ENCODE data around the gene SPTB. TPM values are rescaled to one million over a fixed set of nuclear protein-coding genes. Genes with fewer than 3 reads are reported as not detected.

Gene SPTB
- total RNA-seq, 1 donor from 2014 or later: 16.7 TPM

- no peak for DNase-seq (ENCODE audit: low spot score in 2 of 2)
- FAIRE-seq: no peak
Measured at GRCh38 chr14:64758025-64758521, 121.6 kb downstream of the SPTB start.

- DNase-seq (ENCODE audit: low spot score in 2 of 2): no peak
- no peak for FAIRE-seq
Measured at GRCh38 chr14:64757601-64758000, 122.1 kb downstream of the SPTB start.

GRCh38 chr14:64756712-64757111 is 123.0 kb downstream of the SPTB start:
- DNase-seq (ENCODE audit: low spot score in 2 of 2) (no peak), FAIRE-seq (no peak)

- DNase-seq (ENCODE audit: low spot score in 2 of 2): no peak
- FAIRE-seq: no peak
Measured at GRCh38 chr14:64755781-64756221, 123.9 kb downstream of the SPTB start.

- no peak for DNase-seq (ENCODE audit: low spot score in 2 of 2)
- no peak for FAIRE-seq
Measured at GRCh38 chr14:64754685-64755084, 125.0 kb downstream of the SPTB start.

- FAIRE-seq: no peak
- DNase-seq (ENCODE audit: low spot score in 2 of 2): no peak
Measured at GRCh38 chr14:64753999-64754398, 125.7 kb downstream of the SPTB start.

- no peak for DNase-seq (ENCODE audit: low spot score in 2 of 2)
- no peak for FAIRE-seq
Measured at GRCh38 chr14:64753374-64753773, 126.3 kb downstream of the SPTB start.

- FAIRE-seq: no peak
- no peak for DNase-seq (ENCODE audit: low spot score in 2 of 2)
Measured at GRCh38 chr14:64752909-64753308, 126.8 kb downstream of the SPTB start.

- DNase-seq (ENCODE audit: low spot score in 2 of 2): no peak
- no peak for FAIRE-seq
Measured at GRCh38 chr14:64748995-64749714, 130.6 kb downstream of the SPTB start.

- FAIRE-seq: no peak
Measured at GRCh38 chr14:64748521-64748920, 131.2 kb downstream of the SPTB start.

GRCh38 chr14:64747327-64747726 is 132.4 kb downstream of the SPTB start:
- FAIRE-seq (no peak), DNase-seq (ENCODE audit: low spot score in 2 of 2) (no peak)

More at GRCh38 chr14:64748521-64748920, 131.2 kb downstream of the SPTB start:
- DNase-seq (ENCODE audit: low spot score in 2 of 2): no peak

- no peak for FAIRE-seq
- DNase-seq (ENCODE audit: low spot score in 2 of 2): peak in 1 of 2 donors; percentile 59
Measured at GRCh38 chr14:64746298-64747250, 133.1 kb downstream of the SPTB start.

GRCh38 chr14:64745511-64746091 is 134.1 kb downstream of the SPTB start:
- FAIRE-seq (no peak), DNase-seq (ENCODE audit: low spot score in 2 of 2) (peak in 1 of 2 donors; percentile 69)

GRCh38 chr14:64743061-64743460 is 136.6 kb downstream of the SPTB start:
- DNase-seq (ENCODE audit: low spot score in 2 of 2) (no peak), FAIRE-seq (no peak)

GRCh38 chr14:64741961-64742360 is 137.7 kb downstream of the SPTB start:
- no peak for FAIRE-seq

GRCh38 chr14:64741200-64741599 is 138.5 kb downstream of the SPTB start:
- DNase-seq (ENCODE audit: low spot score in 2 of 2) (no peak), FAIRE-seq (no peak)

More at GRCh38 chr14:64741961-64742360, 137.7 kb downstream of the SPTB start:
- no peak for DNase-seq (ENCODE audit: low spot score in 2 of 2)

- no peak for DNase-seq (ENCODE audit: low spot score in 2 of 2)
- no peak for FAIRE-seq
Measured at GRCh38 chr14:64738281-64738804, 141.4 kb downstream of the SPTB start.

GRCh38 chr14:64737391-64738280 is 142.1 kb downstream of the SPTB start:
- FAIRE-seq: no peak
- DNase-seq (ENCODE audit: low spot score in 2 of 2): no peak

All from frontal cortex (tissue), 4 donors.